Neuron (in vitro differentiated cells): ENCODE data around the gene CD2AP.
"Not testable (repeated sequence)": the region's sequence is repeated elsewhere in the genome, so short reads cannot be mapped to it uniquely, and the experiment has no call there.

ENCODE experiments used
- H2AFZ ChIP-seq: one replicate; pipeline ENCODE4 v1.6.1; 2013; ENCODE audit warnings: low read depth, mild to moderate bottlenecking, inconsistent platforms, low read length, moderate library complexity
- H3K27me3 ChIP-seq: one replicate; pipeline ENCODE4 v1.6.1; 2013; ENCODE audit warnings: low read length; ENCODE audit not compliant: insufficient read depth
- H3K36me3 ChIP-seq: one replicate; pipeline ENCODE4 v1.6.1; 2013; ENCODE audit warnings: low read length; ENCODE audit not compliant: insufficient read depth
- H3K4me1 ChIP-seq: one replicate; pipeline ENCODE4 v1.6.1; 2013; ENCODE audit warnings: low read length; ENCODE audit not compliant: insufficient read depth
- H3K4me3 ChIP-seq: 2 replicates; pipeline ENCODE4 v1.5.1; 2013; ENCODE audit warnings: mild to moderate bottlenecking, low read length, moderate library complexity
- H3K9me3 ChIP-seq: one replicate; pipeline ENCODE4 v1.6.1; 2013; ENCODE audit warnings: low read length

CD2AP gene

DNA sequence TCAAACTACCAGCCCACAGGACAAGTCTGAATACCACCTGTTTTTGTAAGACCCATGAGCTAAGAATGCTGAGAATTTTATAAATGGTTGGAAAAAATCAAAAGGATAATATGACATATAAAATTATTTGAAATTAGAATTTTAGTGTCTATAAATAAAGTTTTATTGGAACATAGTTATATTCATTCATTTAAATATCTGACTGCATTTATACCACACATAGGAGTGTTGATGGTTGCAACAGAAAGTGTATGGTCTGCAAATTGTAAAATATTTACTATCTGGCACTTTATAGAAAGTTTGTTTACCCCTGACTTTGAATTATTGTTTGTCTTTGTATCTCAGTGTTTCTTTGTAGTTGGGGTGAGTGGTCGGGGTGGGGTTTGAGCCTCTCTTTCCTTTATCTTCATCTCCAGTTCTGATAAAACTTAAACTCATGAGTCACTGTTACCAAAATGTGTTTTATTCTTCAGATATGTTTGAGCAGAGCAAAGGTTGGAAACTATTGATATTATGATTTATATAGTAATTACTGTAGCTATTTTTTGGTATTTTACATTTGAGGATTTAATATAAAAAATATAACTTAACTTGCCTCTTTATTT lies 55.5 kb downstream of the CD2AP start:
- Histone ChIP-seq H3K36me3 (no peaks in the 10 kb centered on the region), H2AFZ (no peak overlapping the region), H3K4me3 (no peak overlapping the region), H3K9me3 (no peaks in the 10 kb centered on the region), H3K27me3 (no peaks in the 10 kb centered on the region), H3K4me1 (no peaks in the 10 kb centered on the region)

DNA sequence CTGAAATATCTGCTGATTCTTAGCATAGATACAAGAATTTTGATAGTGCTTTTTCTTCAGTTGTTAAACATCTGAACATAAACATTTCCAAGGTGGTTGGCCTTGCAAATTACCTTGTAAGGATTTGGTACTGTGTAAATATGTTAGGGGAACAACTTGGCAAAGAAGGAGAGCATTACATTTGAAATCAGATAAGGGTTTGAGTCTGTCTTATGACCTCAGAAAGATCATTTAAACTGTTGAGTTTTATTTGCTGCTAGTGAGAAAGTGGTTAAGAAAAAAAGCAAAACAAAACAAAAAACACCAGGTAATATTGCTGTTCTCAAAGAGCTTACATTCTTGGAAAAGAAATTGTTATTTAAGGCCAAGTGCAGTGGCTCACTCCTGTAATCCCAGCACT lies 56.5 kb downstream of the CD2AP start:
- Histone ChIP-seq H3K36me3 (no peaks in the 10 kb centered on the region), H3K4me3 (no peak overlapping the region), H3K27me3 (no peaks in the 10 kb centered on the region), H2AFZ (no peak overlapping the region), H3K9me3 (no peaks in the 10 kb centered on the region), H3K4me1 (no peaks in the 10 kb centered on the region)

DNA sequence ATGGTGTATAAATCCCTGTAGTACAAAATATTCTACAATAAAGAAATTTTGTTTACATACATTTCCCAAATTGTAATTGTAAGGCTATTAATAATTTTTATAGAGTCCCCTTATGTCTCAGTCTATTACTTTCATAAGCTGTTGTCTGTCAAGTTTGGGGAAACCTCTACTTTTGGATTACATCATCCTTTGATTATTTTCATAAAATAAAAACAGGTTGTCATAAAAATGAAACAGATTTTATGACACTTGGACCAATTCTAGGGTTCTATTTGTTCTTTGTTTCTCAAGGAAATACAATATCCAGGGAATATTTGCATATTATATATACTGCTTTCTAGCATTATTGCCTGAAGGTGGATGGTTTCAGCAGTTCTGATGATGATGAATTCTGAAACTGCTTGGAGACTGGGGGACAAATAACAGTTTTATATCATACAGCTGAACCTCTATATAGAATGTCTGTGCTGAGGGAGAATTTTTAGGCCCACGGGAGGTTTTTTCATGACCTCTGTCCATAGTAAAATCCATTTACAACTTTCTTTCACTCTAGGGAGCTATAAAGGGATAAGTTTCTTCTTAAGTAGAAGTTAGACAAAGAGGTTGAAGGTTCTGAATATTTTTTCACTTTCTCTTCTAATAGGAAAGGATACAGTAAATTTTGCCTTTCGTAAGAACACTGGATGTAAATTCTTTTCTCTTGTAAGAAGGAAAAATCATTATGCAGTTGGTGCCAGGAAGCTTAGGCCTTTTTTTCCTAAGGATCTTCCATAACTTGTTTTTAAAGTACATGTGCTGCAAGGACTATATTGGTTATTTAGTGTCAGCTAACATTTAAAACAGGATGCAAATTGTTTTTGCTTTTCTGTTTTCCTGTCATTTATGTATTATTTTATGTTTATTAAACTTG lies 58.0 kb downstream of the CD2AP start:
- H3K36me3 ChIP-seq: no peaks in the 10 kb centered on the region
- no peak overlapping the region for H2AFZ ChIP-seq
- no peaks in the 10 kb centered on the region for H3K9me3 ChIP-seq
- H3K4me3 ChIP-seq: no peak overlapping the region
- H3K4me1 ChIP-seq: no peaks in the 10 kb centered on the region
- no peaks in the 10 kb centered on the region for H3K27me3 ChIP-seq

DNA sequence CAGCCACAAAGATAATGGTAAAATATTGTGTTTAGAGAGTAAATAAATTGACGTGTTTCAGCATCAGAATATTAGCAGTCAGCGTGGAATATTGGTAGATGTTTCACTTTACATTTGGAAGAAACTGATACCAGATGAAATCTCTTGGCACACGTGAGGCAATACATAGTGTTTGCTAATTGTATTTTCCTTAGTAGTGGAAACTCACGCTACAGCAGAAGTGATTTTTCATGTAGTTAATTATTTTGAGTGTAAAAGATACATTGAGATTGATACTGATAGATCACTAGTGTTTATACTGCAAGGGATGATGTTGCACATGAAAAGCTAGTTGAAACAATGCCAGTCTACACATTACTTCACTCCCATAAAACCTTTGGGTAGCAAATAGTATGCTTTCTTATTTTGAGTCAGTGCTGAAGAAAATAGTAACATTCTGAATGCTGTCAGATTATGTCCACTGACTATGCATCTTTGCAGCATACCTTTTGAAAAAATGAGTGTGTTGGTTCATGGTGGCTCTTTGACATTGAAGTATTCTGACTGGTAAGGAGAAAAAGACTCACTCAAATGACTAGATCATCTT lies 59.3 kb downstream of the CD2AP start:
- no peak overlapping the region for H3K4me3 ChIP-seq
- no peaks in the 10 kb centered on the region for H3K4me1 ChIP-seq
- no peaks in the 10 kb centered on the region for H3K27me3 ChIP-seq
- H3K36me3 ChIP-seq: no peaks in the 10 kb centered on the region
- no peaks in the 10 kb centered on the region for H3K9me3 ChIP-seq
- no peak overlapping the region for H2AFZ ChIP-seq

DNA sequence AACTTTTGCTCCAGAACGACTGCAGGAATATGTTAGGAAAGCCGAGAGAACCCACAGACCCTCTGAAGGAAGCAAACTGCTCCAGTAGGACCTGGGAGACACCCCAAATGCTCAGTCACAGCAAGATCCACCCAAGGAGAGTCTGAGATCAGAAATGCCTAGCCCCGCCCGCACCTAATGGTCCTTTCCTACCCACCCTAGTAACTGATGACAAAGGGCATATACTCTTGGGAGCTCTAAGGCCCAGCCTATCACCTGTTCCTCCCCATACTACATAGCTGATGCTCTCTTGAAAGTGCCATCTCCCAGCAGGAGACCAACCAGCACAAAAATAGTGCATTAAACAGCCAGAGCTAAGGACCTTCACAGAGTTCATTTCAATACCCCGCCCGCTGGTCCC lies 67.6 kb downstream of the CD2AP start:
- H3K4me1 ChIP-seq: no peaks in the 10 kb centered on the region
- H2AFZ ChIP-seq: no peak overlapping the region
- H3K36me3 ChIP-seq: no peaks in the 10 kb centered on the region
- no peaks in the 10 kb centered on the region for H3K27me3 ChIP-seq
- no peak overlapping the region for H3K4me3 ChIP-seq
- no peaks in the 10 kb centered on the region for H3K9me3 ChIP-seq

DNA sequence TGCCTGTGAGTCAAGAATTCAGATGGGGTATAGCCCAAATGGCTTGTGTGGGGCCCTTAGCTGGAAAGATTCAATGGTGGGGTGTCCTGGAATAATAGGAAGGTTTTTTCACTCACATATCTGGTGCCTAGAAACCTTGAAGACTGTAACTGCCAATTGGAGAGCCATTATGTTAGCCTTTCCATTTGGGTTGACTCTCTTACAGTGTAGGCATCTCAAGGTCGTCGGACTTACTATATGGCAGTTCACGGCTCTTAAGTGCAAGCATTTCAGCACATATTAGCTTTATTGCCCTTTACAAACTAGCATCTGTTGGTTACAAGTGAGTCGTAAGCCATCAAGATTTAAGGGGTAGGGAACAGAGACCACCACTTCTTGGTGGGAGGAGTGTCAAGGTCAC lies 74.1 kb downstream of the CD2AP start:
- Histone ChIP-seq H3K4me1 (no peaks in the 10 kb centered on the region), H3K9me3 (no peaks in the 10 kb centered on the region), H3K36me3 (no peaks in the 10 kb centered on the region), H2AFZ (no peak overlapping the region), H3K27me3 (no peaks in the 10 kb centered on the region), H3K4me3 (no peak overlapping the region)

DNA sequence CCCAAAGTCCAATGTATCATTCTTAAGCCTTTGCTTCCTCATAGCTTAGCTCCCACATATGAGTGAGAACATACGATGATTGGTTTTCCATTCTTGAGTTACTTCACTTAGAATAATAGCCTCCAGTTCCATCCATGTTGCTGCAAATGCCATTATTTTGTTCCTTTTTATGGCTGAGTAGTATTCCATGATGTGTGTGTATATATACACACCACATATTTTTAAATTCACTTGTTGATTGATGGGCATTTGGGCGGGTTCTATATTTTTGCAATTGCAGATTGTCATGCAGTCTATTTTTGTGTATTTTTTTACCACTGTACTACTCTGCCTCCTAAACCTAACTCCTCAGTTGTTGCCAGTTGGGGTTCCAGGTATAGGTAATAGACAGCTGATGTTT lies 74.7 kb downstream of the CD2AP start:
- no peaks in the 10 kb centered on the region for H3K9me3 ChIP-seq
- H3K36me3 ChIP-seq: no peaks in the 10 kb centered on the region

DNA sequence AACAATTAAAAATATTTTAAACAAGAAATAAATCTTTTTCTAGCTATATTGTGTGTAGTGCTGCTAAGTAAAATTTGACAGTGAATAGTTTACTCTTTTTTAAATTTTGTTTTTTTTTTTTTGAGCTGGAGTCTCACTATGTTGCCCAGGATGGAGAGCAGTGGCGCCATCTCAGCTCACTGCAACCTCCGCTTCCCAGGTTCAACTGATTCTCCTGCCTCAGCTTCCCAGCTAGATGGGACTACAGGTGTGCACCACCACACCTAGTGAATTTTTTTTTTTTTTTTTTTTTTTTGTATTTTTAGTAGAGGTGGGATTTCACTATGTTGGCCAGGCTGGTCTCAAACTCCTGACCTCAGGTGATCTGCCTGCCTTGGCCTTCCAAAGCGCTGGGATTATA lies 75.7 kb downstream of the CD2AP start:
- H3K4me3 ChIP-seq, H3K36me3 ChIP-seq, H2AFZ ChIP-seq, H3K27me3 ChIP-seq, H3K4me1 ChIP-seq, H3K9me3 ChIP-seq: not testable (repeated sequence)

More for the DNA sequence above, 74.7 kb downstream of the CD2AP start:
- H2AFZ ChIP-seq: no peak overlapping the region
- H3K27me3 ChIP-seq: no peaks in the 10 kb centered on the region
- no peak overlapping the region for H3K4me3 ChIP-seq
- H3K4me1 ChIP-seq: no peaks in the 10 kb centered on the region

DNA sequence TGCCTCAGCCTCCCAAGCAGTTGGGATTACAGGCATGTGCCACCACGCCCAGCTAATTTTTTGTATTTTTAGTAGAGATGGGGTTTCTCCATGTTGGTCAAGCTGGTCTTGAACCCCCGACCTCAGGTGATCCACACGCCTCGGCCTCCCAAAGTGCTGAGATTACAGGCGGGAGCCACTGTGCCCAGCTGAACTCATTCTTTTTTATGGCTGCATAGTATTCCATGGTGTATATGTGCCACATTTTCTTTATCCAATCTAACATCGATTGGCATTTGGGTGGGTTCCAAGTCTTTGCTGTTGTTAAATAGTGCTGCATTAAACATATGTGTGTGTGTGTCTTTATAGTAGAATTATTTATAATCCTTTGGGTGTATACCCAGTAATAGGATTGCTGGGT lies 78.9 kb downstream of the CD2AP start:
- H2AFZ ChIP-seq, H3K4me3 ChIP-seq, H3K27me3 ChIP-seq, H3K4me1 ChIP-seq, H3K9me3 ChIP-seq, H3K36me3 ChIP-seq: not testable (repeated sequence)

DNA sequence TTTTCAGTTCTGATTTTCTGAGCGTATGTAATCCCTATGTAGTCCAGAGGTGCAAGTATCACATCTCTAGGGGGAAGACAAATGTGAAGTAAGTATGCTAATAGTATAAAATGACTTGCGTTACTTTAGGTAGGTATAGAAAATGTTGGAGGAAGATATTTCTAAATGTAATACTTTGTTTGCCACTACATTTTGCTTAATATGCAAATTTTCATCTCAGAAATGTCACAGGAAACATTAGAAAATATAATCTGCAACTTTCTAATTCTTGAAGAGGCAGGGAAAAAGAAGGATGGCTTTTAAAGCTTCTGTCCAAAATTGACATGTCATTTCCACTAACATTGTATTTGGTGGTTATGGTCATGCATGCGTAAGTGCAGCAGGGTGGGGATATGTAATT lies 85.6 kb downstream of the CD2AP start:
- no peak overlapping the region for H3K4me3 ChIP-seq
- H3K36me3 ChIP-seq: no peaks in the 10 kb centered on the region
- H3K9me3 ChIP-seq: no peaks in the 10 kb centered on the region
- no peaks in the 10 kb centered on the region for H3K4me1 ChIP-seq
- no peak overlapping the region for H2AFZ ChIP-seq
- H3K27me3 ChIP-seq: no peaks in the 10 kb centered on the region

DNA sequence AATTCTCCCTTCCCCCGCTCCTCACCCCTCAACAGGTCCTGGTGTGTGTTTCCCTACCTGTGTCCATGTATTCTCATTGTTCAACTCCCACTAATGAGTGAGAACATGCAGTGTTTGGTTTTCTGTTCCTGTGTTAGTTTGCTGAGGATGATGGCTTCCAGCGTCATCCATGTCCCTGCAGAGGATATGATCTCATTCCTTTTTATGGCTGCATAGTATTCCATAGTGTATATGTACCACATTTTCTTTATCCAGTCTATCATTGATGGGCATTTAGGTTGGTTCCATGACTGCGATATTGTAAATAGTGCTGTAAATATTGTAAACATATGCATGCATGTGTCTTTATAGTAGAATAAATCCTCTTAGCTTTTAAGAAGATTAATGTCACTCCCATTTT lies 89.0 kb downstream of the CD2AP start:
- not testable (repeated sequence) for H3K27me3 ChIP-seq, H3K36me3 ChIP-seq, H3K9me3 ChIP-seq, H3K4me1 ChIP-seq, H2AFZ ChIP-seq, H3K4me3 ChIP-seq

DNA sequence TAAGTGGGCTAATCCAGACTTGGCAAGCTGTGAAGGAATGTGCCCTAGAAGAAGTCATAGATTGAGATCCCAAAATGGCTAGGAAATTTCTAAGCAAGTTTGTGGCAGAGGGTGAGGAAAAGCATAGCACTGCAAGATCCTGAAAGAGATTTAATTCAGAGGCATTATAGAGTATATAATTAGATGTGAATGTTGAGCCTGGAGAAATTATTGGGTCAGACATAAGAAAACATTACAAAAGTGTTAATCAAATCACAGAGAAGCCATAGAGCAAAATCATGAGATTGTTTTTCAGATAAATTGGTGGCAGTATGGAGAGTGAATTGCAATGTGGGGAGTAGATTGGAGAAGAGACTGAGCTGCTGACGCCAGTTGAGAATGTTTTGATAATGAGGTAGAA lies 90.0 kb downstream of the CD2AP start:
- no peaks in the 10 kb centered on the region for H3K27me3 ChIP-seq
- no peaks in the 10 kb centered on the region for H3K9me3 ChIP-seq
- H2AFZ ChIP-seq: no peak overlapping the region
- no peaks in the 10 kb centered on the region for H3K36me3 ChIP-seq
- H3K4me1 ChIP-seq: no peaks in the 10 kb centered on the region
- H3K4me3 ChIP-seq: no peak overlapping the region

DNA sequence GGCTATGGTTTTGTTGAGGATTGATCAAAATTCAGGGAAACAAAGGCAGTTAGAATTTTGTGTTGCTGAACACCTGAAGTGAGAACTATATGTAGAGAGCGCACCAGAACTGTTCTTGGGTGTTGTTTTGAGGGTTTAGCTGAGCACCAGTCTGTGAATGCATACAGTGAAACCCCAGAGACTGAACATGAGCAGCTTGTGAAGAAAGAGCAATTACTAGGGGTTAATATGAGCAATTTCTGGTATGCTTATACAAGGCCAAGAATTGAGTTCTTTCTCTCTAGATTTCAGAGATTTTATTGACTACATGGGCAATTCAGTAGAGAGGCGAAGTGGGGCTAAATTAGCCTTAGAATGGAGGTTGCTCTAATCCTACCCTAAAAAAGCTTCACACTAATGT lies 93.9 kb downstream of the CD2AP start:
- Histone ChIP-seq H3K27me3 (no peaks in the 10 kb centered on the region), H3K9me3 (no peaks in the 10 kb centered on the region), H3K4me1 (no peaks in the 10 kb centered on the region), H2AFZ (no peak overlapping the region), H3K4me3 (no peak overlapping the region), H3K36me3 (no peaks in the 10 kb centered on the region)
